Ramos (cell line): Measurements from ENCODE around the gene MCEMP1.

ENCODE experiments used
- in situ Hi-C: fragments of 300-500 bp; cut with MboI; formaldehyde crosslinking; loops from one replicate; pipeline ENCODE4 v1.14.3; 2022; ENCODE audit warnings: low sequenced_read_pairs; ENCODE audit not compliant: unreplicated experiment

Gene MCEMP1

GRCh38 chr19:7716762-7717161, 39.9 kb downstream of the MCEMP1 start:
- in situ Hi-C loops, result no loop called here

DNA sequence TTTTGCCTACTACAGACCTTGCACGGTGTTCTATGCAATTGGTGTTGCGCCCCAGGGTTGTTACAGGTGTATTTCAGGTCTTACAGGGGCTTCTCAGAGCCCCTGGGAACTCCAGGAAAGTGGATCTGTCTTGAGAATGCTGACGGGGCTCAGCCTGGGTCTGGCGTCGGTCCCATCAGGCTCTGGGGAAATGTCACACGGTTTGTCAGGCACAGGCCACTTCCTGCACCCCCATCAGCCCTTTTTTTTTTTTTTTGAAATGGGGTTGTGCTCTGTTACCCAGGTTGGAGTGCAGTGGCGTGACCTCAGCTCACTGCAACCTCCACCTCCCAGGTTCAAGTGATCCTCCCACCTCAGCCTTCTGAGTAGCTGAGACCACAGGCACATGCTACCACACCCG, 41.8 kb downstream of the MCEMP1 start:
- in situ Hi-C loops, result no loop called here

- in situ Hi-C loops, result no loop called here
These were observed 43.5 kb downstream of the MCEMP1 start for GRCh38 chr19:7720351-7720750.

GRCh38 chr19:7722231-7722651, 45.4 kb downstream of the MCEMP1 start:
- in situ Hi-C loops, result no loop called here

DNA sequence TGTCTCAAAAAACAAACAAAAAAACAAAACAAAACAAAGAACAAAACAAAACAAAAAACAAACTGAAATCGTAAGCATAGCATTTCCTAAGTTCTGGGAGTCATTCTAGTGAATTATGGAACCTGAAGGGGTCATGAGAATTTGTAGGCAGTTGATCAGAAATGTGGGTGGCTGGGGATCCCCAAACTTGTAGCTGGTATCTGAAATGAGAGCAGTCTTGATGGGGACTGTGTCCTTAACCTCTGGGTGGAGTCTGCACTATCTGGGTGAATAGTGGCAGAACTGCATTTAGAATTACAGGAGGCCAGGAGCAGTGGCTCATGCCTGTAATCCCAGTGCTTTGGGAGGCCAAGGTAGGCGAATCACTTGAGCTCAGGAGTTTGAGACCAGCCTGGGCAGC, 48.9 kb downstream of the MCEMP1 start:
- in situ Hi-C loops, result no loop called here

DNA sequence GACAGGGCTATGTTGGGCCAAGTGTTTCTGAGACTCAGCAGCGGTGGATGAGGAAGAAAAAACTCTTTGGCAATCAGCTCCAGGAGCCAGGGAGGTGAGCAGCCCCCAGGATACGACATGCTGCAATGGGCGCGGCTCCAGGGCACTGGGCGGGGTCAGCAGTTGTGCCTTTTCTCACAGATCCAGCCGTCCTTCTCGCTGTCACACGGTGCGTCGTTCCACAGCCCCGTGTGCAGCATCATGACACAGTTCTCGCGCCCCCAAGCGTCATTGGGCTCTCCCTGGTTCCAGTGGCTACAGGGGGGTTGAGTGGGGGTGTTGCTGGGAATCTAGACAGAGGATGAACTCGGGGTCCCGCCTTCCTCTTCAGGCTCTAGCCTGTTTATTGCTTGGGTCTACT, 52.3 kb downstream of the MCEMP1 start:
- in situ Hi-C loops, result no loop called here
